Thymus (tissue), 11 donors: Measurements from ENCODE around the gene RUVBL2. TPM values are rescaled to one million over a fixed set of nuclear protein-coding genes. Genes with fewer than 3 reads are reported as not detected.

ENCODE experiments used
- DNase-seq, 9 donors: peaks; one replicate each; pipeline ENCODE4 v3.0.0-alpha.2; 2013; ENCODE audit warnings: low spot score in 9 of 9, low read depth in 6 of 9, missing footprints in 1 of 9
- H3K27ac ChIP-seq, 2 donors: one replicate each; pipeline ENCODE4 v1.5.1; 2013; ENCODE audit warnings: control low read depth in 1 of 2, low read depth in 1 of 2, low read length in 1 of 2, mild to moderate bottlenecking in 1 of 2, moderate library complexity in 1 of 2
- H3K27me3 ChIP-seq, 2 donors: one replicate each; pipeline ENCODE4 v1.5.1; 2013; ENCODE audit warnings: low read length in 1 of 2; ENCODE audit not compliant: control insufficient read depth in 2 of 2, insufficient read depth in 1 of 2
- H3K36me3 ChIP-seq, 2 donors: one replicate each; pipeline ENCODE4 v1.5.1; 2013; ENCODE audit warnings: low read length in 1 of 2, mild to moderate bottlenecking in 1 of 2, moderate library complexity in 1 of 2; ENCODE audit not compliant: control insufficient read depth in 2 of 2, insufficient read depth in 2 of 2
- H3K4me1 ChIP-seq, 2 donors: one replicate each; pipeline ENCODE4 v1.5.1; 2013; ENCODE audit warnings: low read length in 2 of 2; ENCODE audit not compliant: control insufficient read depth in 2 of 2, insufficient read depth in 2 of 2
- H3K4me3 ChIP-seq, 2 donors: one replicate each; pipeline ENCODE4 v1.5.1; 2013; ENCODE audit warnings: low read length in 2 of 2, control low read depth in 1 of 2, mild to moderate bottlenecking in 1 of 2
- H3K9me3 ChIP-seq, 2 donors: one replicate each; pipeline ENCODE4 v1.5.1; 2013; ENCODE audit warnings: low read length in 1 of 2, mild to moderate bottlenecking in 1 of 2; ENCODE audit not compliant: control insufficient read depth in 2 of 2, insufficient read depth in 1 of 2
- WGBS: extraction: QIAGEN DNeasy Blood & Tissue Kit; methylation state at CpG from one replicate; pipeline ENCODE4 v1.1.7; 2013; 5-methylcytosine and 5-hydroxymethylcytosine counted together
- polyA plus RNA-seq: library from polyadenylated mRNA; stranded (reverse); fragments of 200-250 nt; gene quantifications from one replicate; pipeline ENCODE4 v1.2.3, GENCODE V29; 2013
- total RNA-seq: library from RNA; stranded (reverse); fragments of 120-200 nt; gene quantifications from one replicate; pipeline ENCODE4 v1.2.4, GENCODE V29; 2013
- donor health status: healthy.

The RUVBL2 gene
- total and polyA plus RNA-seq, 2 donors, result 52.0 to 107 TPM

- Histone ChIP-seq H3K36me3 (no peaks in the 10 kb centered on the region), H3K27me3 (peaks cover 31 to 87% of the 10 kb centered on the region in 2 donors), H3K4me1 (peaks cover 0 to 20% of the 10 kb centered on the region in 2 donors), H3K27ac (no peak overlapping the region), H3K9me3 (no peaks in the 10 kb centered on the region), H3K4me3 (no peak overlapping the region)
- WGBS, result 54% methylated on average over 10 of the region's 10 CpGs
- no peak for DNase-seq
Measured at GRCh38 chr19:49058562-49058961, 64.9 kb downstream of the RUVBL2 start.

- Histone ChIP-seq H3K27ac (no peak overlapping the region), H3K4me3 (no peak overlapping the region), H3K36me3 (no peaks in the 10 kb centered on the region), H3K9me3 (no peaks in the 10 kb centered on the region), H3K4me1 (peaks cover 0 to 20% of the 10 kb centered on the region in 2 donors), H3K27me3 (peaks cover 33 to 92% of the 10 kb centered on the region in 2 donors)
- 61% methylated on average over 9 of the region's 9 CpGs for WGBS
- DNase-seq, result no peak
Measured at GRCh38 chr19:49059053-49059452, 65.4 kb downstream of the RUVBL2 start.

- Histone ChIP-seq H3K4me3 (no peak overlapping the region), H3K36me3 (no peaks in the 10 kb centered on the region), H3K27me3 (peaks cover 43 to 98% of the 10 kb centered on the region in 2 donors), H3K9me3 (no peaks in the 10 kb centered on the region), H3K4me1 (peaks cover 0 to 18% of the 10 kb centered on the region in 2 donors), H3K27ac (no peak overlapping the region)
- no peak for DNase-seq
- 99% methylated on average over 2 of the region's 2 CpGs for WGBS
Measured at GRCh38 chr19:49061000-49061399, 67.3 kb downstream of the RUVBL2 start.

DNA sequence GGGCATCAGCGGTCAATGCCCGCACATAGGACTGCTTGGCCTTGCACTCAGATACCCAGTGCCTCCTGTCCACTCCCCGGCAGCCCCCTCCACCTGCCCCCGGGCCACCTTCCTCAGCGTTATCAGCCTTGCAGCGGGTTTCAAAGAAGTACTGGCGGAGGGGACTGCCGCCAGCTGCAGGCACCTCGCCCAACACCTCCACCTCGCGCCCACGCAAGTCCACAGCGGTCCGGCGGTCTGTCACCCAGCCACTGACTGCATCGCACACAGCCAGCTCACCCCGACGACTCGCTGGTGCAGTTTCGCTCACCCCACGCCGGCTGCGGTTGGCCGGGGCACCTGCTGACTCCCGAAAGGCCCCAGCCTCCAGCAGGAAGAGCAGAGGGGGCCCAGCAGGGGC is 67.8 kb downstream of the RUVBL2 start:
- WGBS, result 46% methylated on average over 25 of the region's 25 CpGs
- no peak overlapping the region for H3K4me3 ChIP-seq
- no peak for DNase-seq
- H3K9me3 ChIP-seq, result no peaks in the 10 kb centered on the region
- peaks cover 42 to 98% of the 10 kb centered on the region in 2 donors for H3K27me3 ChIP-seq
- no peaks in the 10 kb centered on the region for H3K36me3 ChIP-seq
- peaks cover 0 to 13% of the 10 kb centered on the region in 2 donors for H3K4me1 ChIP-seq
- no peak overlapping the region for H3K27ac ChIP-seq

DNA sequence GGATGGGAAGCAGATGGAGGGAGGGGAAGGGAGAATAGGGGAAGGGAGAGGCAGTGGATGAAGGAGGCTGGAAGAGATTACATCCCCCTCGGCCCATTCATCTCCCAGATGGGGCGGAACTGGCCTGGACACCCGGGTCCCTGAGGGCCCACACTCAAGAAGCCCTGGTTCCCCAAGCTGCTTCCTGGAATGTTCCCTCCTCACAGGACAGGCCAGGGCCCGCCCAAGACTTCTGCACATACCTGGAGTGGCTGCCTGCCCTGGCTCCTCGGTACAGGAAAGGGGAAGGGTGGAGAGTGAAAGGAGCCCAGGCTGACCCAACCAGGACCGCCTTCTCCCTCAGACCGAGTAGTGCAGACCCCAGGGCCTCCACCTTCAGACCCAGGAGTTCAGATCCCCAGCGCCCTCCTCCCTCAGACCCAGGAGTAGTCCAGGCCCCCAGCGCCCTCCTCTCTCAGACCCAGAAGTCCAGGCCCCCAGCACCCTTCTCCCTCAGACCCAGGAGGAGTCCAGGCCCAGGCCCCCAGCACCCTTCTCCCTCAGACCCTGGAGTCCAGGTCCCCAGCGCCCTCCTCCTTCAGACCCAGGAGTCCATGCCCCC is 70.4 kb downstream of the RUVBL2 start:
- H3K4me1 ChIP-seq, result no peaks in the 10 kb centered on the region
- peak overlapping the region; percentile 48 to 55 for H3K27ac ChIP-seq
- H3K4me3 ChIP-seq, result no peak overlapping the region
- H3K9me3 ChIP-seq, result no peaks in the 10 kb centered on the region
- no peaks in the 10 kb centered on the region for H3K36me3 ChIP-seq
- peaks cover 33 to 98% of the 10 kb centered on the region in 2 donors for H3K27me3 ChIP-seq
- DNase-seq, result no peak
- WGBS, result 58% methylated on average over 10 of the region's 10 CpGs

DNA sequence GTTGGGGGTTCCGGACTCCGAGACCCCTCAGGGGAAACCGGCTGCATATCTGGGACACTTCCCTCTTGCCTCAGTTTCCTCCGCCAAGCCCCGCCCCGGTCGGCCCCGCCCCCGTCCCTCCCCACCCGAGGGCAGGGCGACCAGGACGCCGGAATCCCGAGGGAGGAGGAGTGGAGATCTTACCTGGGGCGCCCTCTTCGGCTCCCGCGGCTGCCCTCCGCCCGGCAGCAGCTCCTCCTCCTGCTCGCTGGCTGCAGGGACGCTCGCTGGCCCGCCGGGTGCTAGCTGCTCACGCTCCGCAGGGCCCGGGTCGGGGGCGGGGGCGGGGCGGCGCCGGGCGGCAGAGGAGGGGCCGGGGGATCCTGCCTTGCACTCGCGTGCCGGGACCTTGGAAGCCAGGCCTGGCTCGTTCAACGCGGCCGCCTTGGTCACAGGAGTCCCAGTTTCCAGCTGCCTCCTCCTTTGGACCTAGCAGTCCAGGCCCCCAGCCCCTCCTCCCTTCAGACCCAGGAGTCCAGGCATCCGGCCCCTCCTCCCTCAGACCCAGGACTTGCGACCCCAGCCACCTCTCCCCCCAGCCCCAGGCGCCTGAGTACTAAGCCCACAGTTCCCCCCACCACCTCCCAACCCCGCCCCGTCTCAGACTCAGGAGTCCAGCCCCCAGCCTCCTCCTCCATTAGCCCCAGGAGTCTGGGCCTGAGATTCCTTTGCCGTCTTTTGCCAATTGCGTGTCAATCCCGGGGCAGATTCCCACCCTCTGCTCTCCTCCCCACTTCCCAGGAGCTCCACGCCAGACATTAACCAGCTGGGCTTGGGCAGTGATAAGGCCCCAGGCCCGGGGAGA is 71.3 kb downstream of the RUVBL2 start, which contains the start of gene NTF4:
Gene NTF4 (minus strand): TSS at position 51 of the 844 bp plus-strand sequence. CDS start 2,821 bp downstream, outside the sequence.
- Histone ChIP-seq H3K9me3 (no peaks in the 10 kb centered on the region), H3K4me3 (peak within 1 kb of the TSS in 1 of 2 donors; percentile 38), H3K27ac (peak within 1 kb of the TSS; percentile 48 to 55), H3K27me3 (peaks cover 29 to 97% of the 10 kb centered on the region in 2 donors), H3K36me3 (no peaks in the 10 kb centered on the region), H3K4me1 (no peaks in the 10 kb centered on the region)
- no peak for DNase-seq
- 9% methylated on average over 53 of the region's 53 CpGs for WGBS

Other genes with a start within 250 kb of the RUVBL2 start
- 0.05 TPM for gene IZUMO1, start 247.0 kb upstream of the RUVBL2 start, total RNA-seq
- gene IZUMO1, start 247.0 kb upstream of the RUVBL2 start, polyA plus RNA-seq, result 0.18 TPM
- gene FUT1, start 241.2 kb upstream of the RUVBL2 start, total RNA-seq, result 0.52 TPM
- gene FUT1, start 241.2 kb upstream of the RUVBL2 start, polyA plus RNA-seq, result 1.3 TPM
- gene FGF21, start 238.4 kb upstream of the RUVBL2 start, total RNA-seq, result not detected
- gene FGF21, start 238.4 kb upstream of the RUVBL2 start, polyA plus RNA-seq, result 0.11 TPM
- 18.9 TPM for gene BCAT2, start 182.9 kb upstream of the RUVBL2 start, total RNA-seq
- gene BCAT2, start 182.9 kb upstream of the RUVBL2 start, polyA plus RNA-seq, result 37.5 TPM
- 9.9 TPM for gene HSD17B14, start 157.4 kb upstream of the RUVBL2 start, total RNA-seq
- 20.4 TPM for gene HSD17B14, start 157.4 kb upstream of the RUVBL2 start, polyA plus RNA-seq
- 4.1 TPM for gene PLEKHA4, start 125.3 kb upstream of the RUVBL2 start, total RNA-seq
- gene PLEKHA4, start 125.3 kb upstream of the RUVBL2 start, polyA plus RNA-seq, result 17.3 TPM
- 12.1 TPM for gene PPP1R15A, start 121.5 kb upstream of the RUVBL2 start, total RNA-seq
- gene PPP1R15A, start 121.5 kb upstream of the RUVBL2 start, polyA plus RNA-seq, result 40.0 TPM
- not detected for gene TULP2, start 95.1 kb upstream of the RUVBL2 start, total RNA-seq
- gene TULP2, start 95.1 kb upstream of the RUVBL2 start, polyA plus RNA-seq, result 0.02 TPM
- 42.3 TPM for gene NUCB1, start 93.6 kb upstream of the RUVBL2 start, total RNA-seq
- 119 TPM for gene NUCB1, start 93.6 kb upstream of the RUVBL2 start, polyA plus RNA-seq
- gene DHDH, start 60.2 kb upstream of the RUVBL2 start, total RNA-seq, result 0.28 TPM
- 1.0 TPM for gene DHDH, start 60.2 kb upstream of the RUVBL2 start, polyA plus RNA-seq
- gene BAX, start 39.0 kb upstream of the RUVBL2 start, total RNA-seq, result 62.6 TPM
- 126 TPM for gene BAX, start 39.0 kb upstream of the RUVBL2 start, polyA plus RNA-seq
- 1,031 TPM for gene FTL, start 28.6 kb upstream of the RUVBL2 start, total RNA-seq
- 8,316 TPM for gene FTL, start 28.6 kb upstream of the RUVBL2 start, polyA plus RNA-seq
- 14.0 TPM for gene GYS1, start 578 bp upstream of the RUVBL2 start, total RNA-seq
- 22.2 TPM for gene GYS1, start 578 bp upstream of the RUVBL2 start, polyA plus RNA-seq
- not detected for gene LHB, start 23.2 kb downstream of the RUVBL2 start, total RNA-seq
- gene LHB, start 23.2 kb downstream of the RUVBL2 start, polyA plus RNA-seq, result 1.2 TPM
- gene CGB3, start 30.4 kb downstream of the RUVBL2 start, total RNA-seq, result 0.14 TPM
- 0.37 TPM for gene CGB3, start 30.4 kb downstream of the RUVBL2 start, polyA plus RNA-seq
- not detected for gene CGB2, start 38.0 kb downstream of the RUVBL2 start, total RNA-seq
- 0.11 TPM for gene CGB2, start 38.0 kb downstream of the RUVBL2 start, polyA plus RNA-seq
- gene CGB1, start 43.0 kb downstream of the RUVBL2 start, total RNA-seq, result not detected
- gene CGB1, start 43.0 kb downstream of the RUVBL2 start, polyA plus RNA-seq, result not detected
- 0.19 TPM for gene CGB5, start 50.0 kb downstream of the RUVBL2 start, total RNA-seq
- gene CGB5, start 50.0 kb downstream of the RUVBL2 start, polyA plus RNA-seq, result 0.98 TPM
- 0.14 TPM for gene CGB8, start 55.2 kb downstream of the RUVBL2 start, total RNA-seq
- gene CGB8, start 55.2 kb downstream of the RUVBL2 start, polyA plus RNA-seq, result 0.27 TPM
- 0.33 TPM for gene CGB7, start 63.9 kb downstream of the RUVBL2 start, total RNA-seq
- gene CGB7, start 63.9 kb downstream of the RUVBL2 start, polyA plus RNA-seq, result 6.7 TPM
- 6.7 TPM for gene NTF4, start 70.9 kb downstream of the RUVBL2 start, total RNA-seq
- 30.1 TPM for gene NTF4, start 70.9 kb downstream of the RUVBL2 start, polyA plus RNA-seq
- not detected for gene KCNA7, start 78.8 kb downstream of the RUVBL2 start, total RNA-seq
- 0.05 TPM for gene KCNA7, start 78.8 kb downstream of the RUVBL2 start, polyA plus RNA-seq
- gene SNRNP70, start 91.6 kb downstream of the RUVBL2 start, total RNA-seq, result 142 TPM
- gene SNRNP70, start 91.6 kb downstream of the RUVBL2 start, polyA plus RNA-seq, result 419 TPM
- gene LIN7B, start 120.5 kb downstream of the RUVBL2 start, total RNA-seq, result 3.5 TPM
- gene LIN7B, start 120.5 kb downstream of the RUVBL2 start, polyA plus RNA-seq, result 9.0 TPM
- gene C19orf73, start 125.3 kb downstream of the RUVBL2 start, total RNA-seq, result 2.7 TPM
- 4.0 TPM for gene C19orf73, start 125.3 kb downstream of the RUVBL2 start, polyA plus RNA-seq
- gene PPFIA3, start 125.7 kb downstream of the RUVBL2 start, total RNA-seq, result 7.0 TPM
- gene PPFIA3, start 125.7 kb downstream of the RUVBL2 start, polyA plus RNA-seq, result 14.1 TPM
- 1.3 TPM for gene HRC, start 161.5 kb downstream of the RUVBL2 start, total RNA-seq
- 1.1 TPM for gene HRC, start 161.5 kb downstream of the RUVBL2 start, polyA plus RNA-seq
- gene TRPM4, start 163.9 kb downstream of the RUVBL2 start, total RNA-seq, result 3.7 TPM
- 7.6 TPM for gene TRPM4, start 163.9 kb downstream of the RUVBL2 start, polyA plus RNA-seq